K562 (cell line): Measurements from ENCODE around the gene ZBTB46. TPM values are rescaled to one million over a fixed set of nuclear protein-coding genes. Genes with fewer than 3 reads are reported as not detected.

Source experiments
- ATAC-seq: fragments of 200-7000 bp; cut with Tn5 transposase; 3 replicates; pipeline ENCODE4 v1.9.1; 2020; ENCODE audit warnings: moderate library complexity
- BruUV-seq: library from RNA; stranded (reverse); fragments of 400-500 nt; replicated peaks from 2 replicates; lab custom pipeline; 2021; lab: Mats Ljungman, UMichigan
- CTCF ChIA-PET: fragments of 300-600 bp; formaldehyde crosslinking; extraction: SDS; loops from one replicate; lab custom pipeline; 2021; ENCODE audit warnings: low intra/inter-chr PET ratio; lab: Yijun Ruan, JAX
- POLR2A ChIA-PET: fragments of 300-600, 350-650 bp; sonication (Branson Sonifier 250); formaldehyde crosslinking; extraction: SDS; loops from one replicate; lab custom pipeline; 2021; ENCODE audit warnings: antibody characterized with exemption, inconsistent platforms; lab: Yijun Ruan, JAX
- DNase-seq, 4 experiments: peaks; one replicate each; pipeline versions ENCODE4 v3.0.0 to v3.0.0-alpha.2; 2011 to 2018; ENCODE audit warnings: low spot score in 3 of 4, mixed read lengths in 3 of 4; ENCODE audit errors: extremely low read depth in 1 of 4
- FAIRE-seq: peaks from 2 replicates; lab custom pipeline; 2011; peaks lifted over from hg19 to GRCh38; lab: Jason Lieb, UNC
- H2AFZ ChIP-seq: 2 replicates; pipeline ENCODE4 v1.6.0; 2011; ENCODE audit warnings: low read depth, low read length, control low read depth, inconsistent platforms
- H3K27ac ChIP-seq: fragments of 200-600 bp; 3 replicates; pipeline ENCODE4 v1.8.0; 2011; ENCODE audit warnings: low read depth, mild to moderate bottlenecking, control low read depth, inconsistent platforms, low read length, moderate library complexity, mixed read lengths; ENCODE audit errors: extremely low read depth
- H3K27me3 ChIP-seq, 2 experiments: fragments of 300-600 bp in 1 of 2; 2 replicates in 1 of 2; 3 replicates in 1 of 2; pipeline versions ENCODE4 v1.6.0 to v1.8.0; 2011; ENCODE audit warnings: inconsistent platforms in 2 of 2, low read length in 2 of 2, mild to moderate bottlenecking in 1 of 2, mixed read lengths in 1 of 2, moderate library complexity in 1 of 2; ENCODE audit not compliant: control insufficient read depth in 2 of 2, insufficient read depth in 2 of 2
- H3K36me3 ChIP-seq: fragments of 300-600 bp; 3 replicates; pipeline ENCODE4 v1.8.0; 2011; ENCODE audit warnings: mild to moderate bottlenecking, low read length, inconsistent platforms; ENCODE audit not compliant: control insufficient read depth, insufficient read depth
- H3K4me1 ChIP-seq, 2 experiments: fragments of 200-600 bp in 1 of 2; replicated peaks in 1 of 2; 2 replicates in 1 of 2; 3 replicates in 1 of 2; pipeline versions ENCODE4 v1.5.1 to v1.8.0; 2011; ENCODE audit warnings: inconsistent platforms in 2 of 2, low read length in 2 of 2, mild to moderate bottlenecking in 1 of 2, mixed read lengths in 1 of 2, moderate library complexity in 1 of 2; ENCODE audit not compliant: control insufficient read depth in 2 of 2, insufficient read depth in 2 of 2
- H3K4me2 ChIP-seq: 2 replicates; pipeline ENCODE4 v1.6.1; 2011; ENCODE audit warnings: low read length, control low read depth, inconsistent platforms, mixed read lengths; ENCODE audit not compliant: insufficient read depth
- H3K4me3 ChIP-seq: fragments of 200-600 bp; sonication (generic), shearing (Covaris generic); 2 replicates; pipeline ENCODE4 v1.5.1; 2016; ENCODE audit warnings: control low read depth, inconsistent platforms
- H3K79me2 ChIP-seq: fragments of 200-600 bp; 3 replicates; pipeline ENCODE4 v1.8.0; 2011; ENCODE audit warnings: low read length, inconsistent platforms; ENCODE audit not compliant: control insufficient read depth, insufficient read depth
- H3K9ac ChIP-seq, 2 experiments: 2 replicates each; pipeline versions ENCODE4 v1.6.0 to v1.6.1; 2011; ENCODE audit warnings: low read depth in 2 of 2, low read length in 2 of 2, control low read depth in 1 of 2, inconsistent platforms in 1 of 2, mild to moderate bottlenecking in 1 of 2, mixed read lengths in 1 of 2; ENCODE audit not compliant: insufficient read depth in 1 of 2
- H3K9me1 ChIP-seq: one replicate; pipeline ENCODE4 v1.6.0; 2011; ENCODE audit warnings: inconsistent platforms, mild to moderate bottlenecking, low read length, moderate library complexity; ENCODE audit not compliant: control insufficient read depth, insufficient read depth
- H3K9me3 ChIP-seq: replicated peaks from 2 replicates; pipeline ENCODE4 v1.5.1; 2011; ENCODE audit warnings: low read depth, low read length, inconsistent platforms; ENCODE audit not compliant: control insufficient read depth, insufficient read depth
- H4K20me1 ChIP-seq: replicated peaks from 2 replicates; pipeline ENCODE4 v1.6.1; 2011; ENCODE audit warnings: low read length, inconsistent platforms, mixed read lengths; ENCODE audit not compliant: control insufficient read depth, insufficient read depth
- CBFB ChIP-seq: sonication (generic); formaldehyde crosslinking; IDR thresholded peaks from 2 replicates; pipeline ENCODE4 v1.4.0; 2020; ENCODE audit warnings: mild to moderate bottlenecking, missing genetic modification reagents
- DPF2 ChIP-seq: fragments of 450-650 bp; IDR thresholded peaks from 2 replicates; pipeline ENCODE4 v1.6.1; 2016
- E2F1 ChIP-seq: sonication (generic); formaldehyde crosslinking; IDR thresholded peaks from 2 replicates; pipeline ENCODE4 v1.8.1; 2023; ENCODE audit warnings: mild to moderate bottlenecking, missing genetic modification reagents, moderate library complexity
- NRF1 ChIP-seq, 2 experiments: fragments of 450-650 bp; IDR thresholded peaks in 1 of 2; conservative IDR thresholded peaks in 1 of 2; 2 replicates each; pipeline ENCODE4 v1.6.1; 2014; ENCODE audit warnings: mild to moderate bottlenecking in 2 of 2
- SUPT5H ChIP-seq: fragments of 450-650 bp; IDR thresholded peaks from 2 replicates; pipeline ENCODE4 v1.6.1; 2016
- WGBS: fragments of 100-300 bp; shearing (Covaris generic); methylation state at CpG from one replicate; pipeline ENCODE4 v1.1.6; 2016; ENCODE audit warnings: low coverage, mixed read lengths; ENCODE audit not compliant: insufficient coverage; ENCODE audit errors: missing lambda C conversion rate; 5-methylcytosine and 5-hydroxymethylcytosine counted together
- in situ Hi-C: fragments of 300-500 bp; cut with MboI; formaldehyde crosslinking; loops from 4 replicates; pipeline ENCODE4 v1.15.0; 2018; ENCODE audit warnings: inconsistent platforms, mixed read lengths
- intact Hi-C: fragments of 100-400 bp; cut with micrococcal nuclease; formaldehyde crosslinking; loops from 2 replicates; pipeline ENCODE4 v1.14.2; 2022
- polyA plus RNA-seq, 8 experiments: library from polyadenylated mRNA; depleted of rRNA in 4 of 8; stranded (reverse) in 5 of 8; unstranded in 3 of 8; fragments of >200 nt; fragmentation: Nextera tagmentation in 2 of 8; fragmentation: Illumina TruSeq in 1 of 8; extraction: Ambion mirVana in 2 of 8; extraction: Trizol in 1 of 8; gene quantifications; 2 replicates each; pipeline versions ENCODE4 v1.2.1 to v1.2.3, GENCODE V29; 2011 to 2014; ENCODE audit warnings: inconsistent platforms in 1 of 8, missing spikeins in 1 of 8
- total RNA-seq, 7 experiments: library from RNA; depleted of rRNA in 6 of 7; stranded (reverse); fragments of >200 nt in 6 of 7; fragmentation: Illumina TruSeq in 2 of 7; extraction: Trizol in 2 of 7; gene quantifications; 2 replicates each; pipeline versions ENCODE4 v1.2.1 to v1.2.3, GENCODE V29; 2011 to 2021; ENCODE audit warnings: low replicate concordance in 1 of 7

The ZBTB46 gene
- total and polyA plus RNA-seq, 9 of the 15 experiments (the other 6 are each of a cell fraction or from before 2014, with no cell fraction given) = 0.29 to 4.1 (median 1.1) TPM

GRCh38 chr20:63859166-63859699 is 28.2 kb upstream of the ZBTB46 start:
- Histone ChIP-seq H3K4me1 (peaks cover 29 to 84% of the 10 kb centered on the region in 2 experiments), H3K79me2 (peaks cover 12% of the 10 kb centered on the region), H3K36me3 (peaks cover 26% of the 10 kb centered on the region; the same call in 2 of the 3 replicates), H3K9ac (peak overlapping the region; percentile 44 to 82; a peak in 3 of 4 replicates), H2AFZ (no peak overlapping the region; the same call in 1 of the 2 replicates), H3K4me2 (peak overlapping the region; percentile 27), H3K9me3 (no peaks in the 10 kb centered on the region), H4K20me1 (no peaks in the 10 kb centered on the region), H3K27me3 (no peaks in the 10 kb centered on the region), H3K9me1 (no peaks in the 10 kb centered on the region), H3K27ac (peak overlapping the region; percentile 46; the same call in 2 of the 3 replicates), H3K4me3 (no peak overlapping the region)
- in situ Hi-C loops = no loop called here
- ATAC-seq = no peak
- no peak for DNase-seq
- no peak for FAIRE-seq
- ChIA-PET POLR2A (interaction anchor here (0.6 to 1.1 kb wide), 4 partner anchors 23 to 404 kb away, joined by 3 to 4 read pairs (median 4); no protein-coding TSS in a partner anchor), CTCF (interaction anchor here (1.5 kb wide), 1 partner anchor 73 kb away, joined by 5 read pairs; no protein-coding TSS in a partner anchor)
- no TSS peak for BruUV-seq
- intact Hi-C loops = no loop called here
- TF ChIP-seq E2F1 (CRISPR knock-in tag) = no peak
- TF ChIP-seq NRF1 (conservative IDR thresholded peaks at IDR 0.05 in 1 of 2, IDR thresholded peaks at IDR 0.05 in 1 of 2) = peak in 1 of 2 experiments; percentile 14; a peak in 1 of 4 replicates
- peak; percentile 24; the same call in 1 of the 2 replicates for TF ChIP-seq SUPT5H
- TF ChIP-seq CBFB = peak; percentile 28; the same call in 1 of the 2 replicates
- TF ChIP-seq DPF2 = no peak
- 45% methylated on average over 6 of the region's 7 CpGs for WGBS
